HepG2 (cell line): ENCODE measurements around the gene TEKT2. TPM values are rescaled to one million over a fixed set of nuclear protein-coding genes. Genes with fewer than 3 reads are reported as not detected.

Experiments
- ATAC-seq: fragments of 200-7000 bp; cut with Tn5 transposase; 3 replicates; pipeline ENCODE4 v1.9.1; 2020; ENCODE audit warnings: mild to moderate bottlenecking, moderate library complexity
- BruUV-seq: library from RNA; stranded (reverse); fragments of 400-500 nt; replicated peaks from 2 replicates; lab custom pipeline; 2021; lab: Mats Ljungman, UMichigan
- CTCF ChIA-PET: fragments of 300-600 bp; formaldehyde crosslinking; extraction: SDS; loops from one replicate; lab custom pipeline; 2021; ENCODE audit warnings: low total read pairs, inconsistent platforms, low intra/inter-chr PET ratio; lab: Yijun Ruan, JAX
- POLR2A ChIA-PET: fragments of 350-600 bp; sonication (Branson Sonifier 250); formaldehyde crosslinking; loops from one replicate; lab custom pipeline; 2020; ENCODE audit warnings: antibody characterized with exemption, inconsistent platforms; lab: Yijun Ruan, JAX
- DNase-seq: peaks from one replicate; pipeline ENCODE4 v3.0.0-alpha.2; 2015; ENCODE audit warnings: low spot score
- FAIRE-seq: peaks from 3 replicates; lab custom pipeline; 2011; peaks lifted over from hg19 to GRCh38; lab: Jason Lieb, UNC
- H2AFZ ChIP-seq: one replicate; pipeline ENCODE4 v1.6.1; 2011; ENCODE audit warnings: low read length, inconsistent platforms
- H3K27ac ChIP-seq: fragments of 300-600 bp; 3 replicates; pipeline ENCODE4 v1.8.0; 2011; ENCODE audit warnings: mixed run types, mild to moderate bottlenecking, mixed read lengths, low read length, inconsistent platforms; ENCODE audit not compliant: insufficient read depth; ENCODE audit errors: extremely low read length
- H3K27me3 ChIP-seq, 2 experiments: fragments of 200-600 bp in 1 of 2; 2 replicates in 1 of 2; 3 replicates in 1 of 2; pipeline versions ENCODE4 v1.6.0 to v1.8.0; 2011; ENCODE audit warnings: low read length in 2 of 2, mild to moderate bottlenecking in 2 of 2, moderate library complexity in 2 of 2, inconsistent platforms in 1 of 2; ENCODE audit not compliant: insufficient read depth in 2 of 2, control insufficient read depth in 1 of 2
- H3K36me3 ChIP-seq, 2 experiments: fragments of 200-600 bp in 1 of 2; replicated peaks in 1 of 2; 2 replicates in 1 of 2; 3 replicates in 1 of 2; pipeline versions ENCODE4 v1.5.1 to v1.8.0; 2011; ENCODE audit warnings: low read length in 2 of 2, inconsistent platforms in 1 of 2; ENCODE audit not compliant: insufficient read depth in 2 of 2, control insufficient read depth in 1 of 2
- H3K4me1 ChIP-seq: 2 replicates; pipeline ENCODE4 v1.5.1; 2012; ENCODE audit warnings: low read length, inconsistent platforms; ENCODE audit not compliant: insufficient read depth
- H3K4me2 ChIP-seq: 2 replicates; pipeline ENCODE4 v1.6.0; 2011; ENCODE audit warnings: low read depth, low read length, inconsistent platforms
- H3K4me3 ChIP-seq, 3 experiments: fragments of 200-600 bp in 1 of 3; sonication (generic), shearing (Covaris generic) in 1 of 3; replicated peaks in 1 of 3; 2 replicates each; pipeline ENCODE4 v1.5.1; 2011 to 2016; ENCODE audit warnings: low read length in 3 of 3, inconsistent platforms in 2 of 3, low read depth in 2 of 3, mild to moderate bottlenecking in 2 of 3, control low read depth in 1 of 3, mixed read lengths in 1 of 3; ENCODE audit not compliant: insufficient read depth in 1 of 3
- H3K79me2 ChIP-seq: one replicate; pipeline ENCODE4 v1.6.1; 2011; ENCODE audit warnings: low read length, inconsistent platforms; ENCODE audit not compliant: insufficient read depth
- H3K9ac ChIP-seq: 2 replicates; pipeline ENCODE4 v1.6.0; 2011; ENCODE audit warnings: mild to moderate bottlenecking, low read depth, low read length, inconsistent platforms; ENCODE audit not compliant: insufficient read depth
- H3K9me3 ChIP-seq: 2 replicates; pipeline ENCODE4 v1.5.1; 2012; ENCODE audit warnings: mild to moderate bottlenecking, low read length
- H4K20me1 ChIP-seq: 2 replicates; pipeline ENCODE4 v1.6.0; 2011; ENCODE audit warnings: inconsistent platforms, mild to moderate bottlenecking, low read length, moderate library complexity; ENCODE audit not compliant: insufficient read depth
- CREM ChIP-seq, 2 experiments: sonication (generic) in 1 of 2; formaldehyde crosslinking in 1 of 2; IDR thresholded peaks; 2 replicates each; pipeline versions ENCODE4 v1.4.0 to v1.6.1; 2016 to 2020; ENCODE audit warnings: antibody characterized with exemption in 1 of 2, mild to moderate bottlenecking in 1 of 2, missing genetic modification reagents in 1 of 2
- FIP1L1 ChIP-seq: fragments of 200-400 bp; formaldehyde crosslinking; IDR thresholded peaks from 2 replicates; pipeline ENCODE4 v1.6.1; 2018; ENCODE audit warnings: low read depth, mild to moderate bottlenecking, low read length, moderate library complexity, borderline replicate concordance; ENCODE audit not compliant: insufficient read depth
- FOXJ3 ChIP-seq: sonication (generic); formaldehyde crosslinking; IDR thresholded peaks from 2 replicates; pipeline ENCODE4 v1.4.0; 2020; ENCODE audit warnings: missing genetic modification reagents, mild to moderate bottlenecking, borderline replicate concordance
- FOXP1 ChIP-seq, 2 experiments: fragments of 450-650 bp in 1 of 2; IDR thresholded peaks; 2 replicates each; pipeline ENCODE4 v1.6.1; 2017 to 2018; ENCODE audit warnings: antibody characterized with exemption in 1 of 2
- HOXA3 ChIP-seq: sonication (generic); formaldehyde crosslinking; IDR thresholded peaks from 2 replicates; pipeline ENCODE4 v1.5.0; 2020; ENCODE audit warnings: missing genetic modification reagents
- POGK ChIP-seq: sonication (generic); formaldehyde crosslinking; conservative IDR thresholded peaks from 2 replicates; pipeline ENCODE4 v1.8.0; 2022; ENCODE audit warnings: mild to moderate bottlenecking, moderate library complexity, missing genetic modification reagents
- PPARG ChIP-seq: conservative IDR thresholded peaks from 2 replicates; pipeline ENCODE4 v1.6.1; 2016; ENCODE audit warnings: missing biosample characterization, missing genetic modification reagents
- ZKSCAN5 ChIP-seq: sonication (generic); formaldehyde crosslinking; IDR thresholded peaks from 2 replicates; pipeline ENCODE4 v1.5.1; 2020; ENCODE audit warnings: mild to moderate bottlenecking, missing genetic modification reagents
- ZMAT5 ChIP-seq: sonication (generic); formaldehyde crosslinking; IDR thresholded peaks from 2 replicates; pipeline ENCODE4 v1.5.0; 2020; ENCODE audit warnings: mild to moderate bottlenecking, low read depth, missing genetic modification reagents, borderline replicate concordance
- ZMYM3 ChIP-seq: sonication (generic); formaldehyde crosslinking; IDR thresholded peaks from 2 replicates; pipeline ENCODE4 v1.5.1; 2020; ENCODE audit warnings: mild to moderate bottlenecking, missing genetic modification reagents
- ZNF260 ChIP-seq: sonication (generic); formaldehyde crosslinking; IDR thresholded peaks from 2 replicates; pipeline ENCODE4 v1.4.0; 2020; ENCODE audit warnings: missing genetic modification reagents, low read depth, mild to moderate bottlenecking, borderline replicate concordance
- ZNF512 ChIP-seq: sonication (generic); formaldehyde crosslinking; IDR thresholded peaks from 2 replicates; pipeline ENCODE4 v1.4.0; 2020; ENCODE audit warnings: mild to moderate bottlenecking, missing genetic modification reagents
- ZNF543 ChIP-seq: sonication (generic); formaldehyde crosslinking; IDR thresholded peaks from 2 replicates; pipeline ENCODE4 v1.4.0; 2020; ENCODE audit warnings: mild to moderate bottlenecking, missing genetic modification reagents
- WGBS: methylation state at CpG from one replicate; pipeline ENCODE4 v1.1.6; 2017; ENCODE audit warnings: low lambda C conversion rate; 5-methylcytosine and 5-hydroxymethylcytosine counted together
- in situ Hi-C: cut with HindIII; loops from 2 replicates; pipeline ENCODE4 v1.10.0; 2017; ENCODE audit warnings: low pct_unique_long_range_greater_than_20kb; ENCODE audit not compliant: extremely low pct_ligation_motif_present
- intact Hi-C: fragments of 100-400 bp; cut with micrococcal nuclease; formaldehyde crosslinking; loops from one replicate; pipeline ENCODE4 v1.10.0; 2022; ENCODE audit not compliant: unreplicated experiment
- polyA plus RNA-seq, 8 experiments: library from polyadenylated mRNA; depleted of rRNA in 3 of 8; stranded (reverse) in 7 of 8; unstranded in 1 of 8; fragments of >200 nt; fragmentation: Illumina TruSeq in 4 of 8; extraction: Trizol in 4 of 8; gene quantifications; 2 replicates each; pipeline versions ENCODE4 v1.2.1 to v1.2.3, GENCODE V29; 2011 to 2016; ENCODE audit warnings: low read depth in 4 of 8, missing spikeins in 1 of 8, mixed read lengths in 1 of 8; ENCODE audit not compliant: insufficient read depth in 1 of 8
- total RNA-seq, 5 experiments: library from RNA; depleted of rRNA; stranded (reverse); fragments of >200 nt; fragmentation: Illumina TruSeq; extraction: Trizol; gene quantifications; 2 replicates each; pipeline ENCODE4 v1.2.3, GENCODE V29; 2016; ENCODE audit warnings: low read depth in 1 of 5
- TF ChIP-seq, protein P1 (sequence below): IDR thresholded peaks from 2 replicates; pipeline ENCODE4 v1.6.1; 2016; ENCODE audit warnings: low read depth

Gene TEKT2
- total and polyA plus RNA-seq, 2 of the 13 experiments (the other 11 are each of a cell fraction or from before 2014, with no cell fraction given), result 0.31 to 0.38 TPM

DNA sequence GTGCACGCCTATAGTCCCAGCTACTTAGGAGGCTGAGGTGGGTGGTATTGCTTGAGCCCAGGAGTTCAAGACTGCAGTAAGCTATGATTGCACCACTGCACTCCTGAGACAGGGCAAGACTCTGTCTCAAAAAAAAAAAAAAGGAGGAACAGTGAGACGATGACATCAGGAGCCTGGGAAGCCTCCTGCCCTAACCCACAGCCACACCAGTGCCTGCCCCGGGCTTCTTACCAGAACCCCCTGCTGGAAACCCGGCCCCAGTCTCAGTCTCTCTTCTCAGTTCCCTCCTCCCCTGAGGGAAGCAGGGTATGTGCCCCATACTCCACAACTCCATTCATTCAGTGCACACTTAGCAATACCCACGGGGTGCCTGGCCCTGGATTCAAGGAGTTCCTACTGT lies 32.0 kb downstream of the TEKT2 start:
- no peak overlapping the region for H3K9ac ChIP-seq
- POLR2A ChIA-PET, result interaction anchor here (1.2 to 1.9 kb wide), 4 partner anchors 9 to 191 kb away, joined by 3 to 7 read pairs (median 5); no protein-coding TSS in a partner anchor

More for the DNA sequence above, 32.0 kb downstream of the TEKT2 start:
- DNase-seq, result no peak
- Histone ChIP-seq H4K20me1 (no peaks in the 10 kb centered on the region), H3K36me3 (no peaks in the 10 kb centered on the region), H3K4me2 (peak overlapping the region; percentile 91; the same call in 1 of the 2 replicates), H3K27ac (no peak overlapping the region), H2AFZ (no peak overlapping the region), H3K9me3 (no peaks in the 10 kb centered on the region), H3K27me3 (peaks cover 4 to 23% of the 10 kb centered on the region in 2 experiments; a peak in 2 of 5 replicates), H3K79me2 (no peaks in the 10 kb centered on the region), H3K4me1 (peaks cover 41% of the 10 kb centered on the region), H3K4me3 (no peak overlapping the region)
- no peak for FAIRE-seq
- BruUV-seq, result no TSS peak
- TF ChIP-seq ZNF512, result no peak
- TF ChIP-seq CREM (IDR thresholded peaks at IDR 0.05), result no peak
- TF ChIP-seq CREM (CRISPR knock-in tag; IDR thresholded peaks at IDR 0.05), result no peak
- no peak for TF ChIP-seq POGK (CRISPR knock-in tag)
- no peak for TF ChIP-seq FOXJ3
- no peak for TF ChIP-seq ZMYM3 (CRISPR knock-in tag)
- TF ChIP-seq, protein P1, sequence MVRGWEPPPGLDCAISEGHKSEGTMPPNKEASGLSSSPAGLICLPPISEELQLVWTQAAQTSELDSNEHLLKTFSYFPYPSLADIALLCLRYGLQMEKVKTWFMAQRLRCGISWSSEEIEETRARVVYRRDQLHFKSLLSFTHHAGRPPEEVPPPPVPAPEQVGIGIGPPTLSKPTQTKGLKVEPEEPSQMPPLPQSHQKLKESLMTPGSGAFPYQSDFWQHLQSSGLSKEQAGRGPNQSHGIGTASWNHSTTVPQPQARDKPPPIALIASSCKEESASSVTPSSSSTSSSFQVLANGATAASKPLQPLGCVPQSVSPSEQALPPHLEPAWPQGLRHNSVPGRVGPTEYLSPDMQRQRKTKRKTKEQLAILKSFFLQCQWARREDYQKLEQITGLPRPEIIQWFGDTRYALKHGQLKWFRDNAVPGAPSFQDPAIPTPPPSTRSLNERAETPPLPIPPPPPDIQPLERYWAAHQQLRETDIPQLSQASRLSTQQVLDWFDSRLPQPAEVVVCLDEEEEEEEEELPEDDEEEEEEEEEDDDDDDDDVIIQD (CRISPR knock-in tag), result no peak
- TF ChIP-seq HOXA3, result no peak
- no peak for TF ChIP-seq FIP1L1
- no peak for TF ChIP-seq FOXP1 (IDR thresholded peaks at IDR 0.05)
- TF ChIP-seq FOXP1 (CRISPR knock-in tag; IDR thresholded peaks at IDR 0.05), result no peak
- TF ChIP-seq PPARG, result no peak
- TF ChIP-seq ZNF260 (CRISPR knock-in tag), result no peak
- TF ChIP-seq ZKSCAN5, result no peak
- no peak for TF ChIP-seq ZNF543
- no peak for TF ChIP-seq ZMAT5 (CRISPR knock-in tag)
- intact Hi-C loops (no loop called here), in situ Hi-C loops (no loop called here)
- ATAC-seq, result no peak
- CTCF ChIA-PET, result no interaction called here
- 38% methylated on average over 5 of the region's 5 CpGs for WGBS
